ENCODE data around the gene ARHGAP6.

ARHGAP6 gene

DNA sequence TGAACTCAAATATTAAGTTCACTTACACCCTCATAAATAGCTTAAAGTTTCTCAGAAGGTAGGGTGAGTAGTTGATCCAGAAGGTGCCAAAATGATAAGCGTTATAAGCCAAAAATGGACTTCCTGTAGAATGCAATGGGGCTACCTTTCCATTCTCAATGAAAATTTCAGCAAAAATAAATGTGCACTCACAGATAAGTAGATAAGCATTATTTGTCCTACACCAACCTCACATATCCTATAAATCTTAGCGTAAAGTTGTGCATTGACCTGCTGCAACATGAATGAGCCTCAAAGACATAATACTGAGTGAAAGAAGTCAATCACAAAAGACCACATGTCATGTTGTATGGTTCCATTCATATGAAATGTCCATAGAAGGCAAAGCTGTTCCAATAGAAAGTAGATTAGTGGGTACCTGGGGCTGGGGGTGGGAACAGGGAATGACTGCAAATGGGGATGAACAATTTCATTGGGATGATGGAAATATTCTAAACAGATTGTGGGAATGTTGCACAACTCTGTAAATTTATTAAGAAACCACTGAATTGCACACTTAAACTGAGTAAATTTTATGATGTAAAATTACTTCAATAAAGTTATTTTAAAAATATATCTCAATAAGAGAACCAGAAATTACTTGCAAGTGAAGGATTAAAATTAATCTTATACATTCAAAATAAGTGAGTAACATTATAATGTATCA, 271.6 kb downstream of the ARHGAP6 start:
- no peak for DNase-seq (ENCODE audit: low read depth)
- H3K4me3 ChIP-seq (ENCODE audit: low read length): no peak overlapping the region
- TF ChIP-seq, protein P1, sequence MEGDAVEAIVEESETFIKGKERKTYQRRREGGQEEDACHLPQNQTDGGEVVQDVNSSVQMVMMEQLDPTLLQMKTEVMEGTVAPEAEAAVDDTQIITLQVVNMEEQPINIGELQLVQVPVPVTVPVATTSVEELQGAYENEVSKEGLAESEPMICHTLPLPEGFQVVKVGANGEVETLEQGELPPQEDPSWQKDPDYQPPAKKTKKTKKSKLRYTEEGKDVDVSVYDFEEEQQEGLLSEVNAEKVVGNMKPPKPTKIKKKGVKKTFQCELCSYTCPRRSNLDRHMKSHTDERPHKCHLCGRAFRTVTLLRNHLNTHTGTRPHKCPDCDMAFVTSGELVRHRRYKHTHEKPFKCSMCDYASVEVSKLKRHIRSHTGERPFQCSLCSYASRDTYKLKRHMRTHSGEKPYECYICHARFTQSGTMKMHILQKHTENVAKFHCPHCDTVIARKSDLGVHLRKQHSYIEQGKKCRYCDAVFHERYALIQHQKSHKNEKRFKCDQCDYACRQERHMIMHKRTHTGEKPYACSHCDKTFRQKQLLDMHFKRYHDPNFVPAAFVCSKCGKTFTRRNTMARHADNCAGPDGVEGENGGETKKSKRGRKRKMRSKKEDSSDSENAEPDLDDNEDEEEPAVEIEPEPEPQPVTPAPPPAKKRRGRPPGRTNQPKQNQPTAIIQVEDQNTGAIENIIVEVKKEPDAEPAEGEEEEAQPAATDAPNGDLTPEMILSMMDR (conservative IDR thresholded peaks at IDR 0.05; ENCODE audit: low read depth, low read length): no peak

DNA sequence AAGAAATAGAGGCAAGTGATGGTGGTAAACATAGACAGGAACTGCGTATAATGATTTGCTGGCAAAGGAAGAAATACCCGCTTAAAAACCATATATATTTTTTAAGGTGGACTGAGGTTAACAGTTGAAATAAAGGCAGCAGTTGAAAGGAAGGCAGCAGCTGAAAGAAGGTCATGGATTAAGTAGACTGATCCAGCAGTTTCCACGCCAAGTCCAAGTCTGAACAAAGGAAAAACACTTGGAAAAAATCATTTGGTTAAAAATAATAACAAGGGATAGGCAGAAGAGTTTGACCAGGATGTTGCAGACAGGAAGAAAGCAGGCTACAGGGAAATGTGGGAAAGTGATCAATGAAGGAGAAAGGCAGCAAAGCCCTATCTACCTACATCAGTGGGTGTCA, 278.9 kb downstream of the ARHGAP6 start:
- H3K4me3 ChIP-seq (ENCODE audit: low read length): no peak overlapping the region
- TF ChIP-seq, protein P1 (conservative IDR thresholded peaks at IDR 0.05; ENCODE audit: low read depth, low read length): no peak

DNA sequence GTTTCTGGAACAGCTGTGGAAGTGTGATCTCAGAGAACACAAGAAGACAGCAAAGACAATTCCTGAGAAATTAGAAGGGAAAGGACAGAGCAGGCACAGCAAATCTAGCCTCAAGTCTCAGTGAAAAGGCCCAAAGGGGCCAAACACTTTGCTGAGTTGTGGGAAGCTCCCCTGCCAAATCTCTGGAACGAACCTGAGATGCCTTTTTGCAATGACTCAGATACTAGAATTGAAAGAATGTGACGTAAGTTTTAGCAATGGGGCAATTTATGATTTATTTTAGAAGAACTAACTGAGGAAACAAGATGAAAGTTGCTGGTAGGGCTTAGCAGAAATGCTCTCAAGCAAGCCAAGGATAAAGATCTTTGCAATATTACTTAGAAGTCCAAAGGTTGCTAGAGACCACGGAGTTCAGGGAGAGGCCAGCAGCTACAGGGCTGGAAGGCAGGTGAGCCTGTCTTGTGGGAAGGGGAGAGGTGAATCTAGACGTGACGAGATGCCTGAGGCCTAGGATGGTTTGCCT, 279.7 kb downstream of the ARHGAP6 start:
- TF ChIP-seq, protein P1 (conservative IDR thresholded peaks at IDR 0.05; ENCODE audit: low read depth, low read length): no peak
- H3K4me3 ChIP-seq (ENCODE audit: low read length): no peak overlapping the region
- DNase-seq (ENCODE audit: low read depth): no peak

More for the DNA sequence above, 278.9 kb downstream of the ARHGAP6 start:
- no peak for DNase-seq (ENCODE audit: low read depth)

DNA sequence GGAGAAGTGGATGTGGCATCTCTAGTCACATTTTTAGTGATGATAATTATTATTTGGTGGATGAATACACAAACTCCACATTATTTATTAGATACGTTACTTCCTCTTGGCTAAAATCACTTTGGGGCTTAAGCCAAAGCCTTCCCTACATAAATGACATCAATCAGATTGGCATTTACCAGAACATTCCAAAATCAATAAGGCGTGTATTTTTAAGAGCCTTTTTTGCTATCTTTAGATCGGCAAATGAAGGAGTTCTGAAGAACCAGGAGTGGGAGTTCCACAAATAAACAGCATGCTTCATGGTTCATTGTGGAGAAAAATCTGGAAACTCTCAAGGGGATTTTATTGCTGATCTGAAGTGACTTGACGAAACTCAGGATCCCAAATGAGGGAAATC, 282.8 kb downstream of the ARHGAP6 start:
- DNase-seq (ENCODE audit: low read depth): no peak
- TF ChIP-seq, protein P1 (conservative IDR thresholded peaks at IDR 0.05; ENCODE audit: low read depth, low read length): no peak
- H3K4me3 ChIP-seq (ENCODE audit: low read length): no peak overlapping the region

DNA sequence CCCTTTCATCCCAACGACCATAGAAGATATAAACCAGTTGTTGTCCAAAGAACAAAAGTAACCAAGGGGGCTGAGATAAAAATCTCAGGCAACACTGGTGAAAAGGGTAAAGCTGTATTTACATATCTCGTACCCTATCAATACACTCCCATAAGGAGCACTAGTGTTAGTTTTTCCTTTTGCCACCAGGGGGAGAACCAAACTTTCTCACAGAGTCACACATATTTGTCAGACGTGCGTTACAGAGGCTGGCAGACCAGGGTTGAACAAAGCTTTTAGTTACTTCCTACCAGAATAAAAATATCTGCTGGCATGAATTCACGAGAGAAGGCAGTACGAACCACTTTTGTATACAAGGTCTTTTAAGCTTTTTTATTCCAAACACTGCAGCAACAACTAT, 284.3 kb downstream of the ARHGAP6 start:
- DNase-seq (ENCODE audit: low read depth): no peak

DNA sequence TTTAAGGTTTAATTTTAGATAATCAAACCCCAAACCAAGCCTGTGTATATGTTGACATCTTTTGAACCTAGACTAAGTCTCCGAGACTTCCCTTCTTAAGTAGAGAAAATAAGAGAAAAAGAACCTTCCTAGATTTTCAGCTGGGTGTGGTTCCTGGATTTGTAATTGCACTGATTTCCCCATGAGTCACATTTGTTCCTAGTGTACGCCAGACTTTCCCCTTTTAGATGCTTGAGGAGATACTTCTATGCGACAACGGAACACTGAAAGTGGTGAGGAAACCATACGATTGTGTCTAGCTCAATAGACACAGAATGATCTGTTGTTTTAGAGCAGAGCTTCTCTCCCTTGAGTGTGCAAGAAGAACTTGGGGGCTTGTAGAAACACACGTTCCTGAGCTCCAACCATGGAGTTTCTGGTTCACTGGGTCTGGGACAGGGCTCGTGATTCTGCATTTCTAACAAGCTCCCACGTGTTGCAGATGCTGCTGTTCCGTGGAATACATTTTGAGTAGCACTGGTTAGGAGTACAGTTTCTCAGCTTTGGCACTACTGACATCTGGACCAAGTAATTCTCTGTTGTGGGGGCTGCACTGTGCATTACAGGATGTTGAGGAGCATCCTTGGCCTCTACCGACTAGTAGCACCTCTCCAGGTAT, 285.4 kb downstream of the ARHGAP6 start:
- no peak overlapping the region for H3K4me3 ChIP-seq (ENCODE audit: low read length)

More for the DNA sequence above, 284.3 kb downstream of the ARHGAP6 start:
- TF ChIP-seq, protein P1 (conservative IDR thresholded peaks at IDR 0.05; ENCODE audit: low read depth, low read length): peak; percentile 65
- H3K4me3 ChIP-seq (ENCODE audit: low read length): no peak overlapping the region

More for the DNA sequence above, 285.4 kb downstream of the ARHGAP6 start:
- no peak for DNase-seq (ENCODE audit: low read depth)
- TF ChIP-seq, protein P1 (conservative IDR thresholded peaks at IDR 0.05; ENCODE audit: low read depth, low read length): no peak
